ENCODE data around the gene AGAP1. TPM values are rescaled to one million over a fixed set of nuclear protein-coding genes. Genes with fewer than 3 reads are reported as not detected.

AGAP1 gene
- total RNA-seq, 4 donors from 2014 or later = 23.4 to 46.5 (median 29.3) TPM

GRCh38 chr2:235966396-235966795, 472.6 kb downstream of the AGAP1 start:
- intact Hi-C loops (cut with DNase I) = no loop called here
- no peak for DNase-seq
- 83 to 88% methylated on average over 6 of the region's 6 CpGs for WGBS, 2 donors

DNA sequence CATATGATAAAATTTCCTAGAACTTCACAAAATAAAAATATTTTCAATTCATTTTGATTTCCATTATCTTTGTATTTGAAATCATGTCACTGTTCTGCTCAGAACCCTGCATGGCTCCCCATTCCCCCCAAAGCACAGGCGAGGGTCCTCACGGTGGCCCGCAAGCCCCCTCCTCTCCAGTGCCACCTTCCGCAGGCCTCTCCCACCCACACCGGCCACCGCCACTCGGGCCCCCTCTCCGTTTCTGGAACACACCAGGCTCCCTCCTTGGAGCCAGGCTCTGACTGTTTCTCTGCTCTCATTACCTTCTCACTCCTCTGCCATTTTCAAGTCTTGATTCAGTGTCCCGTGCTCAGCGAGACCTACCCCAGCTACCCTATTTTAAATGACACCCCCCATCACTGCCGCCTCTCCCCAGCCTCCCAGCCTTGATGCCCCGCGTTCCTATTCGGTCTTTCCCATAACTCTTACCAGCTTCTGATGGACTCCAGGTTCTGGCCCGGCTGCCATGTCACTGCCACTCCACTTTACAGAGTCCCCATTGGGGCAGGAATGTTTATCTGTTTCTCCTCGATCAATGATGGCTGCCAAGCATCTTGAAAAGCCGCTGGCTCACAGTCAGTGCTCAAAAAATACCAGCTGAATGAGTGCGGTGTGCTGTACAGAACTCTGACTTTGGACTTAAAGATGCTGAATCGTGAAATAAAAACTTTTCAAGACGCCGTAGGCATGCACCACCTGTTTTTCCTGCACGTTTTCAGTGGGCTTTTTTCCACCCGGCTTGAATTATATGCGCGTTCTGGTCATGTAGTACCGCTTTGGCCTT, 473.3 kb downstream of the AGAP1 start:
- Histone ChIP-seq H3K4me1 (no peaks in the 10 kb centered on the region), H3K4me3 (replicated peaks in 1 of 3) (no peak overlapping the region), H3K36me3 (no peaks in the 10 kb centered on the region), H3K9me3 (no peaks in the 10 kb centered on the region), H3K27ac (no peak overlapping the region), H3K27me3 (no peaks in the 10 kb centered on the region)
- 96 to 97% methylated on average over 26 of the region's 26 CpGs for WGBS, 2 donors
- no peak for DNase-seq
- intact Hi-C loops (cut with DNase I) = no loop called here
- TF ChIP-seq CTCF (IDR thresholded peaks at IDR 0.05) = no peak
- TF ChIP-seq POLR2A (IDR thresholded peaks at IDR 0.05) = no peak

More at GRCh38 chr2:235966396-235966795, 472.6 kb downstream of the AGAP1 start:
- no peaks in the 10 kb centered on the region for H3K9me3 ChIP-seq
- no peaks in the 10 kb centered on the region for H3K27me3 ChIP-seq
- no peak for TF ChIP-seq POLR2A (IDR thresholded peaks at IDR 0.05)
- TF ChIP-seq CTCF (IDR thresholded peaks at IDR 0.05) = no peak
- H3K4me1 ChIP-seq = no peaks in the 10 kb centered on the region
- H3K4me3 ChIP-seq (replicated peaks in 1 of 3) = no peak overlapping the region
- no peaks in the 10 kb centered on the region for H3K36me3 ChIP-seq
- H3K27ac ChIP-seq = no peak overlapping the region

DNA sequence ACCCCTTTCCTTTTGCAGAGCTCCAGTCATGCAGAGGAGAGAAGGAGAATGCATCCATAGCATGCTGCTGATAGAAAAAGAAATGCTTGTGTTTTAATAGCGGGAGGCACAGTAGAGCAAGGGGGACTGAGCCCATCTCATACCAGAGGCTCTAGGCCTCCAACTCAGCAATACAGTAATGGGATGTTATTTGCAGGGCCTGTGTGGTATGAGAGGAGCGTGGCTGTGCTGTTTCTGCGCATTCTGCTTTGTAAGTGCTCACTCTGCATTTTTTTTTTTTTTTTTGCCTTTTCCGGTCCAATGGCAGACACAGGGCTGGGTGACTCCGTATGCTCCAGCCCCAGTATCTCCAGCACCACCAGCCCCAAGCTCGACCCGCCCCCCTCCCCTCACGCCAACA, 474.3 kb downstream of the AGAP1 start:
- WGBS, 2 donors = 91 to 94% methylated on average over 8 of the region's 8 CpGs
- Histone ChIP-seq H3K4me3 (replicated peaks in 1 of 3) (no peak overlapping the region), H3K36me3 (no peaks in the 10 kb centered on the region), H3K4me1 (no peaks in the 10 kb centered on the region), H3K27me3 (no peaks in the 10 kb centered on the region), H3K27ac (no peak overlapping the region), H3K9me3 (no peaks in the 10 kb centered on the region)
- intact Hi-C loops (cut with DNase I) = no loop called here
- no peak for DNase-seq
- no peak for TF ChIP-seq CTCF (IDR thresholded peaks at IDR 0.05)
- no peak for TF ChIP-seq POLR2A (IDR thresholded peaks at IDR 0.05)

GRCh38 chr2:235968616-235969324, 474.9 kb downstream of the AGAP1 start:
- Histone ChIP-seq H3K4me3 (replicated peaks in 1 of 3) (no peak overlapping the region), H3K9me3 (no peaks in the 10 kb centered on the region), H3K4me1 (no peaks in the 10 kb centered on the region), H3K36me3 (no peaks in the 10 kb centered on the region), H3K27me3 (no peaks in the 10 kb centered on the region), H3K27ac (no peak overlapping the region)
- TF ChIP-seq POLR2A (IDR thresholded peaks at IDR 0.05) (no peak), CTCF (IDR thresholded peaks at IDR 0.05) (no peak)
- 77 to 84% methylated on average over 18 of the region's 18 CpGs for WGBS, 2 donors
- intact Hi-C loops (cut with DNase I) = no loop called here
- peak; percentile 45 to 57 for DNase-seq

All from thyroid gland (tissue), 4 donors.